H1 (cell line): ENCODE measurements around the gene CCL7. TPM values are rescaled to one million over a fixed set of nuclear protein-coding genes. Genes with fewer than 3 reads are reported as not detected.

Experiments
- CTCF ChIA-PET: fragments of 300-600 bp; sonication (Branson Sonifier 250); formaldehyde crosslinking; loops from one replicate; lab custom pipeline; 2021; ENCODE audit not compliant: partially characterized antibody; lab: Charles Lee
- POLR2A ChIA-PET: fragments of 300-600 bp; sonication (Branson Sonifier 250); formaldehyde crosslinking; loops from one replicate; lab custom pipeline; 2021; ENCODE audit warnings: inconsistent platforms; ENCODE audit not compliant: partially characterized antibody; lab: Charles Lee
- DNase-seq, 2 experiments: peaks; one replicate each; pipeline versions ENCODE4 v3.0.0 to v3.0.0-alpha.2; 2010 to 2022; ENCODE audit warnings: low spot score in 2 of 2, low read depth in 1 of 2, mixed read lengths in 1 of 2
- FAIRE-seq: peaks from 2 replicates; lab custom pipeline; 2011; peaks lifted over from hg19 to GRCh38; lab: Jason Lieb, UNC
- H2AFZ ChIP-seq: 2 replicates; pipeline ENCODE4 v1.8.1; 2012; ENCODE audit warnings: low read length, inconsistent platforms
- H2AK5ac ChIP-seq: 2 replicates; pipeline ENCODE4 v1.6.1; 2013; ENCODE audit warnings: low read depth, low read length
- H2BK120ac ChIP-seq: replicated peaks from 2 replicates; pipeline ENCODE3; 2013; ENCODE audit warnings: low read depth, low read length, inconsistent platforms
- H2BK12ac ChIP-seq: 2 replicates; pipeline ENCODE4 v1.6.1; 2013; ENCODE audit warnings: low read depth, low read length
- H2BK15ac ChIP-seq: 2 replicates; pipeline ENCODE4 v1.6.1; 2013; ENCODE audit warnings: low read length
- H2BK20ac ChIP-seq: 2 replicates; pipeline ENCODE4 v1.6.1; 2013; ENCODE audit warnings: low read length
- H2BK5ac ChIP-seq: 2 replicates; pipeline ENCODE4 v1.6.1; 2013; ENCODE audit warnings: low read depth, low read length
- H3K14ac ChIP-seq: 2 replicates; pipeline ENCODE4 v1.6.1; 2013; ENCODE audit warnings: inconsistent platforms; ENCODE audit not compliant: insufficient read length
- H3K18ac ChIP-seq: 2 replicates; pipeline ENCODE4 v1.6.1; 2013; ENCODE audit warnings: low read length; ENCODE audit errors: extremely low read depth
- H3K23ac ChIP-seq: 2 replicates; pipeline ENCODE4 v1.6.1; 2013; ENCODE audit warnings: inconsistent platforms; ENCODE audit not compliant: insufficient read length
- H3K23me2 ChIP-seq: 2 replicates; pipeline ENCODE4 v1.6.1; 2013; ENCODE audit warnings: low read depth, low read length
- H3K27ac ChIP-seq: 2 replicates; pipeline ENCODE4 v1.6.1; 2011; ENCODE audit warnings: low read depth, low read length, inconsistent platforms
- H3K27me3 ChIP-seq, 4 experiments: replicated peaks in 1 of 4; 1 replicate in 1 of 4; 2 replicates in 3 of 4; pipeline versions ENCODE4 v1.6.1 to v1.8.1; 2011 to 2013; ENCODE audit warnings: low read length in 3 of 4, mild to moderate bottlenecking in 3 of 4, inconsistent platforms in 2 of 4, mixed read lengths in 2 of 4, moderate library complexity in 1 of 4; ENCODE audit not compliant: control insufficient read depth in 3 of 4, insufficient read depth in 3 of 4; ENCODE audit errors: extremely low read depth in 1 of 4
- H3K36me3 ChIP-seq, 4 experiments: 2 replicates each; pipeline versions ENCODE4 v1.6.1 to v1.8.1; 2011 to 2013; ENCODE audit warnings: mild to moderate bottlenecking in 4 of 4, low read length in 3 of 4, moderate library complexity in 2 of 4, control low read depth in 1 of 4, inconsistent platforms in 1 of 4; ENCODE audit not compliant: insufficient read depth in 4 of 4, control insufficient read depth in 2 of 4
- H3K4ac ChIP-seq: replicated peaks from 2 replicates; pipeline ENCODE3; 2013; ENCODE audit warnings: low read length, low read depth, mixed read lengths, inconsistent platforms; ENCODE audit not compliant: insufficient read length
- H3K4me1 ChIP-seq, 4 experiments: replicated peaks in 1 of 4; 1 replicate in 1 of 4; 2 replicates in 3 of 4; pipeline versions ENCODE4 v1.6.1 to v1.8.1; 2011 to 2013; ENCODE audit warnings: low read length in 3 of 4, inconsistent platforms in 2 of 4, mixed read lengths in 1 of 4; ENCODE audit not compliant: insufficient read depth in 4 of 4, control insufficient read depth in 3 of 4
- H3K4me2 ChIP-seq, 2 experiments: 2 replicates each; pipeline versions ENCODE4 v1.6.1 to v1.8.1; 2011 to 2013; ENCODE audit warnings: low read depth in 2 of 2, low read length in 2 of 2, control low read depth in 1 of 2, inconsistent platforms in 1 of 2, mild to moderate bottlenecking in 1 of 2; ENCODE audit not compliant: insufficient read depth in 1 of 2
- H3K4me3 ChIP-seq, 4 experiments: fragments of 200-600, 300-600 bp in 1 of 4; sonication (generic), shearing (Covaris generic), sonication (Bioruptor Twin) in 1 of 4; 2 replicates each; pipeline versions ENCODE4 v1.5.1 to v1.8.1; 2011 to 2016; ENCODE audit warnings: low read length in 4 of 4, low read depth in 3 of 4, control low read depth in 2 of 4, inconsistent platforms in 2 of 4, mild to moderate bottlenecking in 2 of 4, mixed read lengths in 1 of 4, moderate library complexity in 1 of 4; ENCODE audit not compliant: insufficient read depth in 2 of 4; ENCODE audit errors: extremely low read depth in 1 of 4
- H3K56ac ChIP-seq: replicated peaks from 2 replicates; pipeline ENCODE3; 2013; ENCODE audit warnings: low read depth, mild to moderate bottlenecking, mixed read lengths, low read length, inconsistent platforms; ENCODE audit not compliant: insufficient read length
- H3K79me1 ChIP-seq: 2 replicates; pipeline ENCODE4 v1.6.1; 2013; ENCODE audit warnings: low read depth, low read length, control low read depth
- H3K79me2 ChIP-seq, 2 experiments: 2 replicates each; pipeline versions ENCODE4 v1.6.1 to v1.8.1; 2012 to 2013; ENCODE audit warnings: low read length in 2 of 2, mild to moderate bottlenecking in 2 of 2, inconsistent platforms in 1 of 2; ENCODE audit not compliant: insufficient read depth in 2 of 2, control insufficient read depth in 1 of 2
- H3K9ac ChIP-seq, 4 experiments: replicated peaks in 1 of 4; 1 replicate in 1 of 4; 2 replicates in 3 of 4; pipeline versions ENCODE4 v1.6.1 to v1.8.1; 2011 to 2013; ENCODE audit warnings: low read depth in 3 of 4, low read length in 3 of 4, control low read depth in 2 of 4, mild to moderate bottlenecking in 2 of 4, moderate library complexity in 2 of 4, inconsistent platforms in 1 of 4; ENCODE audit errors: extremely low read depth in 1 of 4
- H3K9me3 ChIP-seq, 2 experiments: 2 replicates each; pipeline versions ENCODE4 v1.6.1 to v1.8.1; 2012 to 2013; ENCODE audit warnings: mild to moderate bottlenecking in 2 of 2, moderate library complexity in 2 of 2, control low read depth in 1 of 2, inconsistent platforms in 1 of 2, low read depth in 1 of 2, low read length in 1 of 2, mixed read lengths in 1 of 2; ENCODE audit not compliant: insufficient read depth in 2 of 2
- H4K20me1 ChIP-seq, 2 experiments: replicated peaks in 1 of 2; 2 replicates each; pipeline versions ENCODE3 to v1.8.1; 2011 to 2013; ENCODE audit warnings: inconsistent platforms in 2 of 2, low read length in 2 of 2, mild to moderate bottlenecking in 1 of 2; ENCODE audit not compliant: insufficient read depth in 2 of 2, control insufficient read depth in 1 of 2
- H4K5ac ChIP-seq: 2 replicates; pipeline ENCODE4 v1.6.1; 2013; ENCODE audit warnings: low read length, low read depth, mixed read lengths, inconsistent platforms; ENCODE audit not compliant: insufficient read length
- H4K8ac ChIP-seq: 2 replicates; pipeline ENCODE4 v1.8.0; 2013; ENCODE audit warnings: mild to moderate bottlenecking, moderate library complexity, low read length, inconsistent platforms; ENCODE audit not compliant: insufficient read depth; ENCODE audit errors: extremely low read depth
- H4K91ac ChIP-seq: replicated peaks from 2 replicates; pipeline ENCODE3; 2013; ENCODE audit warnings: low read length, mixed read lengths, inconsistent platforms; ENCODE audit not compliant: insufficient read length
- BRCA1 ChIP-seq: IDR thresholded peaks from 2 replicates; pipeline ENCODE4 v1.6.1; 2012; ENCODE audit warnings: low read depth, low read length, improper control_type of control experiment
- CBX8 ChIP-seq: fragments of 300-800, 300-1000 bp; sonication (generic); IDR thresholded peaks from 2 replicates; pipeline ENCODE4 v1.7.1; 2016; ENCODE audit warnings: low read depth, low read length, borderline replicate concordance
- CHD1 ChIP-seq: IDR thresholded peaks from 2 replicates; pipeline ENCODE4 v1.6.1; 2012; ENCODE audit warnings: low read depth, low read length, improper control_type of control experiment
- EP300 ChIP-seq, 2 experiments: IDR thresholded peaks; 1 replicate in 1 of 2; 2 replicates in 1 of 2; pipeline ENCODE4 v1.6.1; 2011 to 2012; ENCODE audit warnings: low read depth in 2 of 2, low read length in 2 of 2, mild to moderate bottlenecking in 2 of 2, borderline replicate concordance in 1 of 2, inconsistent platforms in 1 of 2, moderate library complexity in 1 of 2
- KDM4A ChIP-seq: IDR thresholded peaks from one replicate; pipeline ENCODE4 v1.7.1; 2012; ENCODE audit warnings: low read depth, mild to moderate bottlenecking, moderate library complexity, low read length, inconsistent platforms; ENCODE audit not compliant: severe bottlenecking
- MAFK ChIP-seq: IDR thresholded peaks from 2 replicates; pipeline ENCODE4 v1.6.1; 2012; ENCODE audit warnings: low read depth, mild to moderate bottlenecking, improper control_type of control experiment, low read length
- RAD21 ChIP-seq, 2 experiments: IDR thresholded peaks in 1 of 2; conservative IDR thresholded peaks in 1 of 2; 2 replicates each; pipeline ENCODE4 v1.6.1; 2011; ENCODE audit warnings: low read depth in 2 of 2, low read length in 2 of 2, improper control_type of control experiment in 1 of 2, inconsistent platforms in 1 of 2, mild to moderate bottlenecking in 1 of 2, moderate library complexity in 1 of 2
- RBBP5 ChIP-seq: IDR thresholded peaks from 2 replicates; pipeline ENCODE4 v1.7.1; 2012; ENCODE audit warnings: low read depth, mild to moderate bottlenecking, inconsistent platforms, low read length, moderate library complexity, borderline replicate concordance
- RFX5 ChIP-seq: IDR thresholded peaks from 2 replicates; pipeline ENCODE4 v1.6.1; 2011; ENCODE audit warnings: low read depth, low read length, improper control_type of control experiment, borderline replicate concordance
- SP1 ChIP-seq: IDR thresholded peaks from 2 replicates; pipeline ENCODE4 v1.6.1; 2011; ENCODE audit warnings: low read depth, low read length
- TAF7 ChIP-seq: optimal IDR thresholded peaks from 2 replicates; pipeline ENCODE3; 2011; ENCODE audit warnings: low read depth, mild to moderate bottlenecking, inconsistent platforms, low read length, moderate library complexity, borderline replicate concordance
- WGBS, 2 experiments: shearing (Covaris generic) in 1 of 2; methylation state at CpG; one replicate each; pipeline versions ENCODE4 v1.1.6 to v1.1.7; 2013 to 2015; ENCODE audit warnings: low lambda C conversion rate in 2 of 2, mixed read lengths in 2 of 2, inconsistent platforms in 1 of 2, low coverage in 1 of 2, missing lambda C conversion rate in 1 of 2; ENCODE audit not compliant: insufficient replicate concordance in 2 of 2, insufficient coverage in 1 of 2, insufficient read length in 1 of 2; ENCODE audit errors: extremely low coverage in 1 of 2, missing lambda C conversion rate in 1 of 2; 5-methylcytosine and 5-hydroxymethylcytosine counted together
- polyA plus RNA-seq, 7 experiments: library from polyadenylated mRNA; depleted of rRNA in 3 of 7; stranded (reverse) in 5 of 7; unstranded in 2 of 7; fragments of >200 nt in 5 of 7; fragments of 200-250 nt in 2 of 7; gene quantifications; 1 replicate in 5 of 7; 2 replicates in 1 of 7; 4 replicates in 1 of 7; pipeline versions ENCODE4 v1.2.1 to v1.2.3, GENCODE V29; 2011 to 2013; ENCODE audit warnings: missing spikeins in 2 of 7, mixed read lengths in 2 of 7
- total RNA-seq: library from RNA; stranded (reverse); fragmentation: NEBNext Ultra II Directional; extraction: Animal tissue kit (Norgen Biotek cat#: 25700); gene quantifications from 2 replicates; pipeline ENCODE4 v1.2.1, GENCODE V29; 2021
- TF ChIP-seq, protein P1 (sequence below): IDR thresholded peaks from 2 replicates; pipeline ENCODE4 v1.6.1; 2011; ENCODE audit warnings: low read depth, mild to moderate bottlenecking, low read length; ENCODE audit not compliant: insufficient read depth
- TF ChIP-seq, protein P2 (sequence below): IDR thresholded peaks from 2 replicates; pipeline ENCODE4 v1.6.1; 2012; ENCODE audit warnings: inconsistent platforms

The CCL7 gene
- total and polyA plus RNA-seq, 2 of the 8 experiments (the other 6 are each of a cell fraction or from before 2014, with no cell fraction given), result not detected

DNA sequence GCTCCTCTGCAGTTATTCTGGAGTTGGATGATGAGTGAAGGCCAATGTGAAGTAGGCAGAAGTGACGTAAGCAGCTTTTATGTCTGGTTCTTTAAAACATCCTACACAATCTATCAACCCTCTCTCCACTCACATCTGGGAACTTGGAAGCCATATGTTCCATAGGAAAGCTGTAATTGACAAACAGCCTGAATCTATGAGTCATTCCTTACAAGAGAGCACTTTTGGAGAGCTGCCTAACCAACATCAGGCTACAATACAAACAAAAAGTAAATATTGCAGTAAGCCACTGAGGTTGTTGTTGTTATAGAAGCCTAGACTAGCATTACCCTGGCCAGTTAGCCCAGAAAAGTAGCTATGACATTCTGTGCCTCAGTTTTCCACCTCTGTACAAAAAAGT lies 5.9 kb downstream of the CCL7 start:
- H2BK120ac ChIP-seq, result no peak overlapping the region
- no peak overlapping the region for H2BK20ac ChIP-seq
- H3K4ac ChIP-seq, result no peak overlapping the region
- no peaks in the 10 kb centered on the region for H4K20me1 ChIP-seq
- no peak overlapping the region for H4K5ac ChIP-seq
- no peak for FAIRE-seq
- no peak overlapping the region for H4K8ac ChIP-seq
- no peaks in the 10 kb centered on the region for H3K9me3 ChIP-seq
- H3K4me2 ChIP-seq, result no peak overlapping the region
- no peak overlapping the region for H3K9ac ChIP-seq
- DNase-seq, result no peak
- no peak overlapping the region for H2AFZ ChIP-seq
- no peak overlapping the region for H2BK12ac ChIP-seq
- H3K4me3 ChIP-seq, result no peak overlapping the region
- ChIA-PET CTCF (interaction anchor here (0.7 to 1.8 kb wide), 3 partner anchors 20 to 86 kb away, joined by 3 to 4 read pairs (median 3); no protein-coding TSS in a partner anchor), POLR2A (no interaction called here)
- no peaks in the 10 kb centered on the region for H3K27me3 ChIP-seq
- H3K18ac ChIP-seq, result no peak overlapping the region
- H3K14ac ChIP-seq, result no peak overlapping the region
- no peaks in the 10 kb centered on the region for H3K79me1 ChIP-seq
- no peaks in the 10 kb centered on the region; a peak in 1 of 7 replicates for H3K4me1 ChIP-seq
- no peak overlapping the region for H4K91ac ChIP-seq
- no peak overlapping the region for H2AK5ac ChIP-seq
- H2BK5ac ChIP-seq, result no peak overlapping the region
- no peaks in the 10 kb centered on the region for H3K79me2 ChIP-seq
- no peak overlapping the region for H3K56ac ChIP-seq
- H3K23ac ChIP-seq, result no peak overlapping the region
- no peaks in the 10 kb centered on the region for H3K36me3 ChIP-seq
- no peak overlapping the region for H2BK15ac ChIP-seq
- 0% methylated on average over 1 of the region's 1 CpG; no CpG with 5 or more reads in 1 of the 2 experiments for WGBS, 2 experiments
- H3K27ac ChIP-seq, result no peak overlapping the region
- H3K23me2 ChIP-seq, result no peaks in the 10 kb centered on the region
- TF ChIP-seq RBBP5 (no peak), RFX5 (no peak), EP300 (IDR thresholded peaks at IDR 0.05; ENCODE audit: borderline replicate concordance in 1 of 2, low read depth in 2 of 2, low read length in 2 of 2) (no peak), CHD1 (no peak), MAFK (no peak), BRCA1 (no peak), KDM4A (no peak), CBX8 (no peak), RAD21 (IDR thresholded peaks at IDR 0.05 in 1 of 2, conservative IDR thresholded peaks at IDR 0.05 in 1 of 2; ENCODE audit: low read depth in 2 of 2, low read length in 2 of 2) (no peak), SP1 (no peak), TAF7 (no peak)
- TF ChIP-seq, protein P1, sequence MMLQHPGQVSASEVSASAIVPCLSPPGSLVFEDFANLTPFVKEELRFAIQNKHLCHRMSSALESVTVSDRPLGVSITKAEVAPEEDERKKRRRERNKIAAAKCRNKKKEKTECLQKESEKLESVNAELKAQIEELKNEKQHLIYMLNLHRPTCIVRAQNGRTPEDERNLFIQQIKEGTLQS, result no peak
- TF ChIP-seq, protein P2, sequence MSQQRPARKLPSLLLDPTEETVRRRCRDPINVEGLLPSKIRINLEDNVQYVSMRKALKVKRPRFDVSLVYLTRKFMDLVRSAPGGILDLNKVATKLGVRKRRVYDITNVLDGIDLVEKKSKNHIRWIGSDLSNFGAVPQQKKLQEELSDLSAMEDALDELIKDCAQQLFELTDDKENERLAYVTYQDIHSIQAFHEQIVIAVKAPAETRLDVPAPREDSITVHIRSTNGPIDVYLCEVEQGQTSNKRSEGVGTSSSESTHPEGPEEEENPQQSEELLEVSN, result no peak
